RWPE2 (cell line): Measurements from ENCODE around the gene SPINT1.
"Not testable (repeated sequence)": the region's sequence is repeated elsewhere in the genome, so short reads cannot be mapped to it uniquely, and the experiment has no call there.

Experiments
- ATAC-seq: fragments of 200-7000 bp; cut with Tn5 transposase; 3 replicates; pipeline ENCODE4 v1.9.1; 2021; ENCODE audit warnings: low read depth
- DNase-seq: peaks from one replicate; pipeline ENCODE4 v3.0.0-alpha.2; 2020; ENCODE audit warnings: low spot score
- H3K27ac ChIP-seq: fragments of 450-650 bp; 2 replicates; pipeline ENCODE4 v1.5.1; 2017; ENCODE audit warnings: mild to moderate bottlenecking; ENCODE audit not compliant: poor library complexity, severe bottlenecking
- H3K27me3 ChIP-seq: fragments of 250-450 bp; sonication (Bioruptor Pico); 2 replicates; pipeline ENCODE4 v1.5.1; 2021; ENCODE audit warnings: mild to moderate bottlenecking, moderate library complexity; ENCODE audit not compliant: insufficient read depth, poor library complexity, severe bottlenecking
- H3K36me3 ChIP-seq: fragments of 250-450 bp; sonication (Bioruptor Pico); 2 replicates; pipeline ENCODE4 v1.5.1; 2020; ENCODE audit warnings: low read depth, mild to moderate bottlenecking, moderate library complexity
- H3K4me1 ChIP-seq: fragments of 250-450 bp; sonication (Bioruptor Pico); 2 replicates; pipeline ENCODE4 v1.5.1; 2021; ENCODE audit warnings: mild to moderate bottlenecking, moderate library complexity; ENCODE audit not compliant: insufficient read depth, poor library complexity, severe bottlenecking
- H3K4me3 ChIP-seq: fragments of 250-450 bp; sonication (Bioruptor Pico); 2 replicates; pipeline ENCODE4 v1.5.1; 2021; ENCODE audit warnings: mild to moderate bottlenecking, moderate library complexity; ENCODE audit not compliant: severe bottlenecking
- H3K9me3 ChIP-seq: fragments of 250-450 bp; sonication (Bioruptor Pico); 2 replicates; pipeline ENCODE4 v1.5.1; 2021; ENCODE audit warnings: mild to moderate bottlenecking, moderate library complexity; ENCODE audit not compliant: severe bottlenecking
- CTCF ChIP-seq: fragments of 450-650 bp; IDR thresholded peaks from one replicate; pipeline ENCODE4 v1.5.1; 2017; ENCODE audit warnings: mild to moderate bottlenecking, moderate library complexity; ENCODE audit not compliant: poor library complexity, severe bottlenecking

Gene SPINT1

GRCh38 chr15:40856746-40857145 is 12.9 kb downstream of the SPINT1 start:
- no peaks in the 10 kb centered on the region for H3K9me3 ChIP-seq
- peak overlapping the region; percentile 29 for H3K27ac ChIP-seq
- peaks cover 60% of the 10 kb centered on the region for H3K36me3 ChIP-seq
- DNase-seq, result no peak
- no peaks in the 10 kb centered on the region for H3K27me3 ChIP-seq
- H3K4me3 ChIP-seq, result no peak overlapping the region
- no peak for ATAC-seq
- peaks cover under 1% of the 10 kb centered on the region for H3K4me1 ChIP-seq
- TF ChIP-seq CTCF, result no peak

GRCh38 chr15:40857601-40858341 is 13.9 kb downstream of the SPINT1 start:
- Histone ChIP-seq H3K27me3 (no peaks in the 10 kb centered on the region), H3K4me1 (peaks cover 6% of the 10 kb centered on the region), H3K27ac (peak overlapping the region; percentile 29), H3K4me3 (no peak overlapping the region), H3K36me3 (peaks cover 50% of the 10 kb centered on the region), H3K9me3 (no peaks in the 10 kb centered on the region)
- TF ChIP-seq CTCF, result peak; percentile 99
- peak; percentile 69 for ATAC-seq
- DNase-seq, result no peak

DNA sequence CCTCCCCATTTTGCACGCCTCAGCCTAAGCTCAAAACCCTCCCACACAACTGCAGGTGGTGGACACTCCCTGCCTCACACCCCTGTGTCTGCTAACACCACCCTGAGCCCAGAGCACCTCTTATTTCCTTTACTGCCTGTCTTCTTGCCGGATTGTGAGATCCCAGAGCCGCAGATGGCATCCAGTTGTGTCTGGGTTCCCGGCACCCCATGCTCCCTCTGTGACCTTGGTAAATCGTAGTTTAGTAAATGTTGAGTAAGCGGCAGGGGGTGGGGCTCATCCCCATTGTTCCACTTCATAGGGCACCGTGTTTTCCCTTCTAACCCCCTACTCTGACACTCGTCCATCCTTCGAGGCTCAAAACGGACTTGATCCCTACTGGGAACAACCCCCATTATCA is 14.9 kb downstream of the SPINT1 start:
- Histone ChIP-seq H3K4me1 (peaks cover 6% of the 10 kb centered on the region), H3K27ac (no peak overlapping the region), H3K36me3 (peaks cover 41% of the 10 kb centered on the region), H3K4me3 (no peak overlapping the region), H3K27me3 (no peaks in the 10 kb centered on the region), H3K9me3 (no peaks in the 10 kb centered on the region)
- DNase-seq (no peak), ATAC-seq (no peak)
- no peak for TF ChIP-seq CTCF

DNA sequence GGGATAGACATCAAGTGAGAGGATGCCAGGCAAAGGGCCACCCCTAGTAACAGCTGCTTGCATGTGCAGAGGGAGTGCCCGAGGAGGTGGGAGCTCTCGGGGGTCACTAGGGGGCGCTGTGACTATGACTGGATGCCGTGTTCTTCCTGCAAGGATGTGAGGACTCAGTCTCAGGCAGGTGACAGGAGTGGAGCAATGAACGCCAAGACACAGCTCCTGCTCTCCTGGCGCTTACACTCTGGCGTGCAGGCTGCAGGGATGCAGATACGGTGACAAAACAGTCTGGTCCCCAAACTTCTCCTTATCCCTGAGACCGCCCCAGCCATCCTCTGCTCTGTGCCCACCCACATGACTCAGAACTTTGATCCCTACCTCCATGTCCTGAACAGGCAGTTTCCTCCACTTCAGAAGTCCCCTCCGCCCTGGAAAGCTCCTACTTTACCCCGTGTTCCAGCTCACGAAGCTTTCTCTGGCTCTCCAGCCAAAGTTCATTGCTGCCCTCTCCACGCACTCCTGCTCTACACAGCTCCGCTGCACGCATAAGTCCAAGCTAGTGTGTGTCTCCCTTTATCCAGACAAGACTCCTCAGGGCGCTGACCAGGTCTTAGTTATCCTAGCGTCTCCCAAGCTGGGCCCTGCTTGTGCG is 15.5 kb downstream of the SPINT1 start:
- peaks cover 6% of the 10 kb centered on the region for H3K4me1 ChIP-seq
- ATAC-seq, result peak; percentile 71

DNA sequence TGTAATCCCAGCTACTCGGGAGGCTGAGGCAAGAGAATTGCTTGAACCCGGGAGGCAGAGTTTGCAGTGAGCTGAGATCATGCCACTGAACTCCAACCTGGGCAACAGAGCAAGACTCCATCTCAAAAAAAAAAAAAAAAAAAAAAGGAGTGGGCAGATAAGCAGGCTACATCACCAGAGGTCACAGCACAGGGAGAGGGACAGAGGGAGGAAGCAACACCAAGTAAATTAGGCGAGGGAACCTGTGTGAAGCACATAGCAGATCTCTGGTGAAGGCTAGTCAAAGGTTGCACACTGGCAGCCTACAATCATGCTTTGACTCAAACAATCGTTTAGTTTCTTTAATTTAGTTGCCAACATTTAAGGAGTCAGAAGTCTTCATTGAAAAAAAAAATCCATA is 17.3 kb downstream of the SPINT1 start:
- not testable (repeated sequence) for DNase-seq, H3K4me3 ChIP-seq, ATAC-seq, H3K27me3 ChIP-seq, H3K9me3 ChIP-seq
- H3K27ac ChIP-seq, result peak overlapping the region; percentile 2
- H3K36me3 ChIP-seq, result peaks cover 18% of the 10 kb centered on the region
- H3K4me1 ChIP-seq, result peaks cover 11% of the 10 kb centered on the region

More for the DNA sequence above, 15.5 kb downstream of the SPINT1 start:
- peak; percentile 96 for TF ChIP-seq CTCF
- peak; percentile 91 for DNase-seq
- Histone ChIP-seq H3K9me3 (no peaks in the 10 kb centered on the region), H3K27me3 (no peaks in the 10 kb centered on the region), H3K4me3 (no peak overlapping the region), H3K27ac (no peak overlapping the region), H3K36me3 (peaks cover 34% of the 10 kb centered on the region)
